Heart right ventricle (tissue), 16 donors: ENCODE measurements around the gene TASP1. TPM values are rescaled to one million over a fixed set of nuclear protein-coding genes. Genes with fewer than 3 reads are reported as not detected.

ENCODE experiments used
- ATAC-seq, 8 donors: fragments of 200-7000 bp; cut with Tn5 transposase; one replicate each; pipeline ENCODE4 v1.9.1; 2020; ENCODE audit warnings: mild to moderate bottlenecking in 8 of 8, moderate library complexity in 8 of 8, moderate number of reproducible peaks in 1 of 8
- DNase-seq, 2 donors: peaks; one replicate each; pipeline ENCODE4 v3.0.0-alpha.2; 2020
- H3K27ac ChIP-seq, 10 donors: fragments of 200-600 bp; sonication (generic) in 2 of 10; one replicate each; pipeline versions ENCODE4 v1.5.0 to v1.8.0; 2020 to 2022; ENCODE audit warnings: mild to moderate bottlenecking in 3 of 10
- H3K27me3 ChIP-seq, 7 donors: fragments of 200-600 bp; one replicate each; pipeline ENCODE4 v1.8.0; 2021 to 2022; ENCODE audit warnings: mild to moderate bottlenecking in 2 of 7
- H3K36me3 ChIP-seq, 9 donors: fragments of 200-600 bp; sonication (generic) in 1 of 9; one replicate each; pipeline versions ENCODE4 v1.5.0 to v1.8.0; 2020 to 2022; ENCODE audit warnings: mild to moderate bottlenecking in 2 of 9
- H3K4me1 ChIP-seq, 9 donors: fragments of 200-600 bp; sonication (generic) in 1 of 9; one replicate each; pipeline versions ENCODE4 v1.5.0 to v1.8.0; 2020 to 2022; ENCODE audit warnings: mild to moderate bottlenecking in 4 of 9
- H3K4me3 ChIP-seq, 10 donors: fragments of 200-600 bp; sonication (generic) in 2 of 10; one replicate each; pipeline versions ENCODE4 v1.5.0 to v1.8.0; 2020 to 2022; ENCODE audit warnings: mild to moderate bottlenecking in 7 of 10, moderate library complexity in 2 of 10
- H3K9me3 ChIP-seq, 11 donors: fragments of 200-600 bp in 10 of 11; sonication (generic) in 2 of 11; one replicate each; pipeline versions ENCODE4 v1.5.0 to v1.8.0; 2013 to 2022; ENCODE audit warnings: mild to moderate bottlenecking in 2 of 11, control low read depth in 1 of 11, moderate library complexity in 1 of 11
- WGBS, 2 donors: extraction: QIAGEN DNeasy Blood & Tissue Kit; methylation state at CpG; one replicate each; pipeline ENCODE4 v1.1.7; 2013; ENCODE audit warnings: inconsistent platforms in 1 of 2; 5-methylcytosine and 5-hydroxymethylcytosine counted together
- intact Hi-C, 10 donors: fragments of 100-400 bp; cut with DNase I; formaldehyde crosslinking; loops; one replicate each; pipeline versions ENCODE4 v1.11.1 to v1.14.2; 2022
- polyA plus RNA-seq, 2 donors: library from polyadenylated mRNA; stranded (reverse); fragments of 200-250 nt; gene quantifications; one replicate each; pipeline ENCODE4 v1.2.3, GENCODE V29; 2013
- total RNA-seq, 10 donors: library from RNA; stranded (reverse); fragmentation: NEBNext Ultra II Directional in 3 of 10; extraction: Animal tissue kit (Norgen Biotek cat#: 25700) in 3 of 10; gene quantifications; one replicate each; pipeline versions ENCODE4 v1.2.1 to v1.2.4, GENCODE V29; 2021 to 2023
- TF ChIP-seq, protein P1 (sequence below), 9 donors: fragments of 200-600 bp; sonication (generic) in 2 of 9; IDR thresholded peaks; one replicate each; pipeline versions ENCODE4 v1.5.0 to v1.8.0; 2021 to 2022; ENCODE audit warnings: antibody characterized with exemption in 9 of 9, mild to moderate bottlenecking in 5 of 9, moderate library complexity in 1 of 9
- donor health status: Arrhythmogenic right ventricular cardiomyopathy.
- donor health status: ischemic (EF 13 %, LVEDD 7.1; RV severe dilation, severe dysfunction).
- donor health status: healthy with polysubstance abuse.
- donor health status: DM: no; HTN: yes; CAD: no.
- donor health status: DM: no; HTN: no; CAD: no.
- donor health status: ischemic (EF 25% LVEDD 6.9; RV normal size, moderate dysfunction).
- donor health status: ischemic (EF 25% LVEDD 5.7; RV mildly dilated, moderate dysfunction).
- donor health status: healthy.
- donor health status: DM: yes; HTN: yes; CAD: no.
- donor health status: Ischemic cardiomyopathy.
- donor health status: ischemic (EF 35%, LVEDD 5.7; RV mildly dilated, moderate dysfunction).
- donor health status: nonischemic (EF 11% LVEDD 7.7; RV severe dilation, severe dysfunction).
- donor health status: DM: yes; HTN: yes; CAD: no.
- donor health status: PGD.
- donor health status: ischemic (EF 29% LVEDD 5.4; RV normal size, mild dysfunction).
- donor health status: nonischemic (EF 23%, LVEDD 6.1; RV moderate dilation, normal function).

Gene TASP1
- total and polyA plus RNA-seq, 12 donors = 2.1 to 8.5 (median 5.8) TPM

DNA sequence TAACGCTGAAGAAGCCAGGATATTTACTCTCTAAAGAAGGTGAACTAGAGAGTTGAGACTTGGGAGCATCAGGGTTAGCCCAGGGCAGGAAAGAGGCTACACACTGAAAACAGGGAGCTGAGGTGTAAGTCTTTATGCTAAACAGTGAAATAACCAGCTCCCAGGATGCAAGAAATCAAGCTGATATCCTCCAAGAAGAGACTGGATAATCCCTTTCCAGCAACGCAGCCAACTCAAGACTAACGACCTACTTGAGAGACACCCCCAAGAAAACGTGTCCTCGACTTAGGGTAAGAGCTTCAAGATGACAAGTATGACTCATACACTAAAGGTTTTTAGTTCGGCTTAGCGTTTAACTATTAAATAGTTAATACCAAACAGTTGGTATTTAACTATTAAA is 202.2 kb downstream of the TASP1 start:
- Histone ChIP-seq H3K27me3 (no peaks in the 10 kb centered on the region), H3K36me3 (peaks cover 0 to 22% (median 8%) of the 10 kb centered on the region in 9 donors), H3K27ac (no peak overlapping the region), H3K4me3 (no peak overlapping the region), H3K9me3 (peaks cover 0 to 26% (median 11%) of the 10 kb centered on the region in 11 donors), H3K4me1 (no peaks in the 10 kb centered on the region)
- ATAC-seq = no peak
- intact Hi-C loops = no loop called here
- no peak for DNase-seq
- WGBS, 2 donors = 78 to 82% methylated on average over 7 of the region's 7 CpGs
- TF ChIP-seq, protein P1, sequence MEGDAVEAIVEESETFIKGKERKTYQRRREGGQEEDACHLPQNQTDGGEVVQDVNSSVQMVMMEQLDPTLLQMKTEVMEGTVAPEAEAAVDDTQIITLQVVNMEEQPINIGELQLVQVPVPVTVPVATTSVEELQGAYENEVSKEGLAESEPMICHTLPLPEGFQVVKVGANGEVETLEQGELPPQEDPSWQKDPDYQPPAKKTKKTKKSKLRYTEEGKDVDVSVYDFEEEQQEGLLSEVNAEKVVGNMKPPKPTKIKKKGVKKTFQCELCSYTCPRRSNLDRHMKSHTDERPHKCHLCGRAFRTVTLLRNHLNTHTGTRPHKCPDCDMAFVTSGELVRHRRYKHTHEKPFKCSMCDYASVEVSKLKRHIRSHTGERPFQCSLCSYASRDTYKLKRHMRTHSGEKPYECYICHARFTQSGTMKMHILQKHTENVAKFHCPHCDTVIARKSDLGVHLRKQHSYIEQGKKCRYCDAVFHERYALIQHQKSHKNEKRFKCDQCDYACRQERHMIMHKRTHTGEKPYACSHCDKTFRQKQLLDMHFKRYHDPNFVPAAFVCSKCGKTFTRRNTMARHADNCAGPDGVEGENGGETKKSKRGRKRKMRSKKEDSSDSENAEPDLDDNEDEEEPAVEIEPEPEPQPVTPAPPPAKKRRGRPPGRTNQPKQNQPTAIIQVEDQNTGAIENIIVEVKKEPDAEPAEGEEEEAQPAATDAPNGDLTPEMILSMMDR (IDR thresholded peaks at IDR 0.05) = no peak

DNA sequence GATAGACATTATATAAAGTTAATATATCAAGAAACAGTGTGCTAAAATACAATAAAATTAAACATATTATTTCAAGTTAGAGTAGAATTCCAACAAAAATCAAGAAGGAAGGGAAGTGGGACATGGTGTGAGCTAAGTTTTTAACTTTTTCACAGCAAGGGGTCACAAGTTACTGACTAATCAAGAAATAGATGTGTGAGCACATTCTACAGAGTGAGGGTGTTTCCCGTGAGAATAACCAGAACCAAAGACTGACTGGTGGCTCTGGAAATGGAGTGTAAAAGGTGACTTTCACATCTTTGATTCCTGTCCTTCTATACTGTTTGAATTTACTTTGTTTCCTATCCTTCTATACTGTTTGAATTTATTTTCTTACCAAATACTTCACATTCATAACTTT is 206.6 kb downstream of the TASP1 start:
- 73 to 84% methylated on average over 1 of the region's 1 CpG for WGBS, 2 donors
- H3K9me3 ChIP-seq = no peaks in the 10 kb centered on the region
- H3K36me3 ChIP-seq = peaks cover 0 to 22% (median 8%) of the 10 kb centered on the region in 9 donors
- DNase-seq = no peak
- no peak overlapping the region for H3K27ac ChIP-seq
- intact Hi-C loops = no loop called here
- ATAC-seq = no peak
- H3K4me3 ChIP-seq = no peak overlapping the region
- H3K27me3 ChIP-seq = no peaks in the 10 kb centered on the region
- H3K4me1 ChIP-seq = no peaks in the 10 kb centered on the region
- TF ChIP-seq, protein P1 (IDR thresholded peaks at IDR 0.05) = no peak

DNA sequence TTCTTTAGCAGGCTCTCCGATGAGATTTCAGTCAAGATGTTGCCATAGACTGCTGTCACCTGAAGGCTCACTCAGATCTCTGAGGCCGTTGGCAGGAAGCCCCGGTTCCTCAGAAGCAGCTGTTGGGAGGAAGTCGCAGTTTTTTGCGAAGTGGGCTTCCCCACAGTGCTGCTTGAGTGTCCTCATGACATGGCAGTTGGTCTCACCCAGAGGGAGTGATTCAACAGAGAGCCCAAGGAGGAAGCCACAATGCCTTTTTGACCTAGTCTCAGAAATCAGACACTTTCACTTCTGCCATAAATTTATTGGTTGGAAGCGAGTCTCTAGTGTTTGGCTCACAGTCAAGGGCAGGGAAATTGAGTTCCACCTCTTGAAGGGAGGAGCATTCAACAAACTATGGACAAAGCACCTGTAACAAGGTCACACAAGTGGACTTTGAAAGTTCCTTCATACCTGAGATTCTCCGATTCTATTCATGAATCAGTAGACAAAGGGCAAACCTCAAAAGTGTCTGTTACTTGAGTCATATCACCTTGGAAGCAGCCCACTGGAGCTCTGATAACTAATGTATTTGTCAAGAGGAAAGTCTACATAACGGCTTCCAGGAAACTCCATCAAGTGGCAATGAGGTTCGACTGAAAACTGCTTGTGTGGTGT is 208.3 kb downstream of the TASP1 start:
- Histone ChIP-seq H3K27me3 (no peaks in the 10 kb centered on the region), H3K4me1 (peaks cover 0 to 3% (median 0%) of the 10 kb centered on the region in 9 donors), H3K9me3 (no peaks in the 10 kb centered on the region), H3K36me3 (peaks cover 0 to 22% (median 8%) of the 10 kb centered on the region in 9 donors), H3K4me3 (no peak overlapping the region), H3K27ac (no peak overlapping the region)
- ATAC-seq = no peak
- TF ChIP-seq, protein P1 (IDR thresholded peaks at IDR 0.05) = no peak
- DNase-seq = no peak
- 89% methylated on average over 9 of the region's 9 CpGs for WGBS, 2 donors
- intact Hi-C loops = no loop called here

DNA sequence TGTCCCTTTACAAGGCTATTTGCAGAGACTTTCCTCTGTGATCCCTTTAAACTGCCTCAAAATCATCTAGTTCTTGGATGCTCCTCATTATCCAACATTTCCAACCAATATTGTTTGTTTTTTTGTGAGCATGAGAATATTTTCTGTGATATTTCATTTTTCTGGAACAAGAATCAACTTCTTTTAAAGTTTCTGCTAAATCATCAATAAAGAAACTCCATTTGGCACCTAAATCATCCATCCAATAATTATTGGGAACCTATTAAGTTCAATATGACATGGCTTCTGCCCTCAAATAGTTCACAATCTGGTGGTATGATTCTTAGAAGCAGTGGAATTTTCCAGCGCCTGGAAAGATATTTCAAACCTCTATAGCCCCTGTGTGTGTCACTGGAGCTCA is 210.0 kb downstream of the TASP1 start:
- intact Hi-C loops = no loop called here
- Histone ChIP-seq H3K9me3 (no peaks in the 10 kb centered on the region), H3K4me1 (peaks cover 0 to 3% (median 0%) of the 10 kb centered on the region in 9 donors), H3K4me3 (no peak overlapping the region), H3K27ac (no peak overlapping the region), H3K36me3 (peaks cover 0 to 8% (median 2%) of the 10 kb centered on the region in 9 donors), H3K27me3 (no peaks in the 10 kb centered on the region)
- TF ChIP-seq, protein P1 (IDR thresholded peaks at IDR 0.05) = no peak
- ATAC-seq = no peak
- WGBS, 2 donors = 98 to 100% methylated on average over 1 of the region's 1 CpG
- no peak for DNase-seq
